Measurements from ENCODE around the gene AMBRA1.

Gene AMBRA1

GRCh38 chr11:46351148-46351547, 242.7 kb downstream of the AMBRA1 start:
- no peak for DNase-seq (ENCODE audit: low read depth, low spot score)

- DNase-seq (ENCODE audit: low read depth, low spot score), result no peak
Observed at GRCh38 chr11:46350695-46351094, 243.1 kb downstream of the AMBRA1 start.

GRCh38 chr11:46348566-46349401, 245.0 kb downstream of the AMBRA1 start:
- DNase-seq (ENCODE audit: low read depth, low spot score), result no peak

- no peak for DNase-seq (ENCODE audit: low read depth, low spot score)
Observed at GRCh38 chr11:46347637-46348311, 246.0 kb downstream of the AMBRA1 start.

GRCh38 chr11:46346886-46347636, 246.8 kb downstream of the AMBRA1 start, which contains the start of gene DGKZ:
TSS of gene DGKZ (plus strand) at chr11:46347463. CDS start at chr11:46347660, 197 bp downstream.
- peak; percentile 97 for DNase-seq (ENCODE audit: low read depth, low spot score)
